ENCODE data around the gene ZSCAN4. TPM values are rescaled to one million over a fixed set of nuclear protein-coding genes. Genes with fewer than 3 reads are reported as not detected.
A peak's percentile ranks its signal among the peaks of the same experiment; 100 is the strongest.

The ZSCAN4 gene
- total RNA-seq, 4 donors from 2014 or later, result 0.39 to 0.71 TPM; not detected in 2

DNA sequence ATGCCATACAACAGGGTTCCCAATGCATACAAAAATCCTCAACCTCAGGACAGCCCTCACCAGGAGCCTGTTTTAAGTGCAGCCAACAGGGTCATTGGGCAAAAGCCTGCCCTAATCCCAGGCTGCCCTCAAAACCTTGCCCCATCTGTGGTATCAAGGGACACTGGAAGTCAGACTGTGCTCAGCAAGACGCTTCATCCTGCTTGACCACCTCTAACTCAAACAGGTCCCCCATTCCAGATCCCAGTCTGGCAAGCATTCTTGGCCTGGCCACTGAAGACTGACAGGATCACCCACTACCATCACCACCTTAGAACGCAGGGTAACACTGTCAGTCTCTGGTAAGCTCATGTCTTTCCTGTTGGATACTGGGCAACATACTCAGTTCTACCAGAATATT is 15.0 kb upstream of the ZSCAN4 start:
- TF ChIP-seq, protein P1, sequence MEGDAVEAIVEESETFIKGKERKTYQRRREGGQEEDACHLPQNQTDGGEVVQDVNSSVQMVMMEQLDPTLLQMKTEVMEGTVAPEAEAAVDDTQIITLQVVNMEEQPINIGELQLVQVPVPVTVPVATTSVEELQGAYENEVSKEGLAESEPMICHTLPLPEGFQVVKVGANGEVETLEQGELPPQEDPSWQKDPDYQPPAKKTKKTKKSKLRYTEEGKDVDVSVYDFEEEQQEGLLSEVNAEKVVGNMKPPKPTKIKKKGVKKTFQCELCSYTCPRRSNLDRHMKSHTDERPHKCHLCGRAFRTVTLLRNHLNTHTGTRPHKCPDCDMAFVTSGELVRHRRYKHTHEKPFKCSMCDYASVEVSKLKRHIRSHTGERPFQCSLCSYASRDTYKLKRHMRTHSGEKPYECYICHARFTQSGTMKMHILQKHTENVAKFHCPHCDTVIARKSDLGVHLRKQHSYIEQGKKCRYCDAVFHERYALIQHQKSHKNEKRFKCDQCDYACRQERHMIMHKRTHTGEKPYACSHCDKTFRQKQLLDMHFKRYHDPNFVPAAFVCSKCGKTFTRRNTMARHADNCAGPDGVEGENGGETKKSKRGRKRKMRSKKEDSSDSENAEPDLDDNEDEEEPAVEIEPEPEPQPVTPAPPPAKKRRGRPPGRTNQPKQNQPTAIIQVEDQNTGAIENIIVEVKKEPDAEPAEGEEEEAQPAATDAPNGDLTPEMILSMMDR (IDR thresholded peaks at IDR 0.05), result no peak
- no peak for TF ChIP-seq POLR2A (IDR thresholded peaks at IDR 0.05)
- H3K4me3 ChIP-seq (ENCODE audit: low read depth, poor library complexity, severe bottlenecking), result no peak overlapping the region
- intact Hi-C loops (cut with DNase I; ENCODE audit: low total_unique reads), result no loop called here
- WGBS, 2 donors, result 81 to 100% methylated on average over 2 of the region's 2 CpGs
- DNase-seq (ENCODE audit: low spot score in 2 of 2), result no peak

DNA sequence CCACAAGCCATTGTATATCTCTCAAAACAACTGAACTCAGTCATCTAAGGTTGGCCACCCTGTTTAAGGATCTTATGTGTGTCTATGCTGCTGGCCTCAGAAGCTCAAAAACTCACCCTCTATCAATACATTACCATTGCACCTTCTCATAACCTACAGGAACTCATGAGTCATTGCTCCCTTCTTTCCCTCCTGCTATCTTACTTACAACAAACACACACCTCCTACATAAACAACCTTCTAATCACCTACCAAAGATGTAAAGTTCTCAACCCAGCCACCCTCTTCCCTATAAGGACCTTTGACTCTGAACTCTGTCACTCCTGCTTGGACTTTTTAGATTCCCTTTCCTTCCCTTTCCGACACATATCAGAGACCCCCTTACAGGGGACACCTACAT is 13.3 kb upstream of the ZSCAN4 start:
- TF ChIP-seq POLR2A (IDR thresholded peaks at IDR 0.05), result no peak
- TF ChIP-seq, protein P1 (IDR thresholded peaks at IDR 0.05), result no peak
- intact Hi-C loops (cut with DNase I; ENCODE audit: low total_unique reads), result no loop called here
- no peak for DNase-seq (ENCODE audit: low spot score in 2 of 2)
- 96 to 100% methylated on average over 1 of the region's 1 CpG for WGBS, 2 donors
- no peak overlapping the region for H3K4me3 ChIP-seq (ENCODE audit: low read depth, poor library complexity, severe bottlenecking)

DNA sequence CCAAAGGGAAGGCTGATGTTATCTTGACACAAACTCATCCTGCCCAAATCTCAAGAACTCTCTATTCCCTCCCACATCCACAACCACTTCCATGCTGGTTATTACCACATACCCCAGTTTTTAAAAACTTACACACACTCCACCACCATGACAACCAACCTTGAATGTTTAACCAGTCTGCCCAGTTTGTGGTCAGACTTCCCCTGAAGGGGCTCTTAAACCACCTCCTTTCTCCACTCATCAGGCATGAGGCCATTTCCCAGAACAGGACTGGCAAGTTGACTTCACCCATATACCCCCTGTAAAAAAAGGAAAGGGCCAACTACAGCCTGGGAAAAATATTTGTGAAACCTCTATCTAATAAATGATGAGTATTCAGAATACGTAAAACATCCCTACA is 12.4 kb upstream of the ZSCAN4 start:
- TF ChIP-seq POLR2A (IDR thresholded peaks at IDR 0.05), result no peak
- TF ChIP-seq, protein P1 (IDR thresholded peaks at IDR 0.05), result no peak
- no peak for DNase-seq (ENCODE audit: low spot score in 2 of 2)
- intact Hi-C loops (cut with DNase I; ENCODE audit: low total_unique reads), result no loop called here
- WGBS, 2 donors, result 74% methylated on average over 1 of the region's 1 CpG
- H3K4me3 ChIP-seq (ENCODE audit: low read depth, poor library complexity, severe bottlenecking), result no peak overlapping the region

DNA sequence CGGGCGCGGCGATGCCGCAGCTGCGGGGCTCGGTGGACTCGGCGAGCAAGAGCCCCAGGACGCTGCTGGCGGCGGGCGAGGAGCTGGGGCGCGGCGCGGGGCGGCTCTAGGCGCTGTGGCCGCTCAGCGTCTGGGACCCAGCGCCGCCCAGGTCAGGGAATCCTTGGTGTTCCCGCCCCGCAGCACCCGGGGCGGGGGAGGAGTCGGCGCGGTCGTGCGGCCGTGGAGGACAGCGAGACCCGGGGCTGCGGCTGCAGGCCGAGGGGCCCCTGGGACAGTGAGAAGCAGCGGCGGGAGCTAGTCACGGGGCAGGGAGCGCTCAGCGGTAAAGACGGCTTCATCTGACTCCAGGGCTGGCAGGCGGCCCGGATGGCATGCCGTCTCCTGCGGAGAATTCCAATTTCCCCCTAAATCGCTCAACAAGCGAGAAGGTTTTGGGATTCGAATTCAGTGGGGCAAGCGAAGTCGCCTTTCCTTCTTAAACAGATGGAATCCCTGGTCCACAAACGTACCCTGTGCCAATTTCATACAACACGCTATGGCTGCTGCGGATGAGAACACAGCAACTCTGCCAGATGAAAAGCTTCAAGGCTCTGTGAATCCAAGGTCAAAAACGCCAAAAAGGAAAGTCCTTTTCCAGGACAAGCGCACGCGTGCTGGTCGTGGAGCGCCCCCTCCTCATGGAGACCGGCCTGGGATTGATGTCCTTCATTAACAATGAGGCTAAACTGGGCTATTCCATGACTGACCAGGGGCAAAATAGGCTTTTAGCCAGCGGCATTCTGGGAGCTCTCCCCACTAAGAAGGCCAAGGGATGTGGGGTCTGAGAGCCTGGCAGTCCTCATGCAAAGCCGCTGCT is 4.2 kb upstream of the ZSCAN4 start:
- WGBS, 2 donors, result 4% methylated on average over 50 to 57 of the region's 64 CpGs
- TF ChIP-seq, protein P1 (IDR thresholded peaks at IDR 0.05), result no peak
- TF ChIP-seq POLR2A (IDR thresholded peaks at IDR 0.05), result no peak
- peak overlapping the region; percentile 10 for H3K4me3 ChIP-seq (ENCODE audit: low read depth, poor library complexity, severe bottlenecking)
- DNase-seq (ENCODE audit: low spot score in 2 of 2), result no peak
- intact Hi-C loops (cut with DNase I; ENCODE audit: low total_unique reads), result no loop called here

DNA sequence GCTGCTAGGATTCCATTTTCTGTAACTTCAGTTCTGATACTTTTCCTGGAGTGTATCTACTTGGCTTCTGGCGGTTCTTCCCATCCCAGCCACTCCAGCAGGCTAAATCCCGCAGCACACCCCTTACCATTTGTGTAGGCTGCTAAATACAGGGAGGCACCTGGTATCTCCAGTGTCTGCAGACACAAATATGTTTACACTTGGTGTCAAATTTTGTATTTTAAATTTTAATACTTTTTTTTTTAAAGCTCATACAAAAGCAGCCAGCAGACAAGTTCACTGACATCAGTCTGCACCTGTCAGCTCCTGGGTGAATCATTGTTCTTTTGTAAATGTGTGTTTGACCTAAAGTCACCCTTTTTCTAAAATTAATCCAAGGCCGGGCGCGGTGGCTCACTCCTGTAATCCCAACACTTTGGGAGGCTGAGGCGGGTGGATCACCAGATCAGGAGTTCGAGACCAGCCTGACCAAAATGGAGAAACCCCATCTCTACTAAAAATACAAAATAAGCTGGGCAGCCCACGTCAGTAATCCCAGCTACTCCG is 3.4 kb upstream of the ZSCAN4 start:
- no peak for TF ChIP-seq POLR2A (IDR thresholded peaks at IDR 0.05)
- TF ChIP-seq, protein P1 (IDR thresholded peaks at IDR 0.05), result no peak
- DNase-seq (ENCODE audit: low spot score in 2 of 2), result no peak
- no peak overlapping the region for H3K4me3 ChIP-seq (ENCODE audit: low read depth, poor library complexity, severe bottlenecking)
- intact Hi-C loops (cut with DNase I; ENCODE audit: low total_unique reads), result no loop called here
- 81 to 90% methylated on average over 9 of the region's 9 CpGs for WGBS, 2 donors
